Renal pelvis (tissue), 4 donors: Measurements from ENCODE around the gene PARD3B. TPM values are rescaled to one million over a fixed set of nuclear protein-coding genes. Genes with fewer than 3 reads are reported as not detected.

Source experiments
- DNase-seq: peaks from one replicate; pipeline ENCODE4 v3.0.0-alpha.2; 2013
- polyA plus RNA-seq, 3 donors: library from polyadenylated mRNA; unstranded; fragments of 120-200 nt; gene quantifications; one replicate each; pipeline ENCODE4 v1.2.1, GENCODE V29; 2013; ENCODE audit not compliant: insufficient read length in 3 of 3

PARD3B gene
- polyA plus RNA-seq, 3 donors = 33.2 to 37.3 (median 34.3) TPM

DNA sequence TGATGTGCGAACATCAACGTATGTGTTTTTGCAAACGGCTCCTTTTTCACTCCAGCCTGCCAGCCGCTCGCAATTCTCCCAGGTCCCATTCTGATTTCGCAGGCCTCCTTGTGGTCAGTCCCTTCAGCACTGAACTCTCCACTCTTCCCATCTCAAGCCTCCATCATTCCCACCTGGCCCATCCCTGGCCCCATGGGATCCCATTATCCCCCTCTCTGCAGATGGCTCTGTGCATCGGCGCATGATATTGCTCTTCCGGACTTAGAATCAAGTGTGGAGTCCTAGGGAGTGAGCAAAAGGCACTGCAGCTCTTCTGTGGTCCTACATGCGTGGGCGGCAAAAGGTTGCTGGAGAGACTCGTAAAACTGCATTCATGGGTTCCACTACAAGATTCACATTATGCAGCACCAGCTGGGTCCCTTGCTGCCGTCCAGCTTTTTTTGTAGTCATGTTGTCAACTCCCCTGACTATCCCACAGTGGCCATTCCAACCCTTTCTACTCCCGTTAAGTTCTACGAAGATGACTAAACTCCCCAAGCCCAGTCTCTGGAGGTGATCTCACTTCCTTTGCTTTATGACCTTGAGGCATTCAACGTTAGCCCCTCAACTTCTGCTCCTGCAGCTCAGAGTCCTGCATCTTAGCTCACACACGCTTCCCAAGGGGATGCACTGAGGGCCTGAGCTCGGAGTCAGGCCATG, 1011.7 kb downstream of the PARD3B start:
- no peak for DNase-seq

DNA sequence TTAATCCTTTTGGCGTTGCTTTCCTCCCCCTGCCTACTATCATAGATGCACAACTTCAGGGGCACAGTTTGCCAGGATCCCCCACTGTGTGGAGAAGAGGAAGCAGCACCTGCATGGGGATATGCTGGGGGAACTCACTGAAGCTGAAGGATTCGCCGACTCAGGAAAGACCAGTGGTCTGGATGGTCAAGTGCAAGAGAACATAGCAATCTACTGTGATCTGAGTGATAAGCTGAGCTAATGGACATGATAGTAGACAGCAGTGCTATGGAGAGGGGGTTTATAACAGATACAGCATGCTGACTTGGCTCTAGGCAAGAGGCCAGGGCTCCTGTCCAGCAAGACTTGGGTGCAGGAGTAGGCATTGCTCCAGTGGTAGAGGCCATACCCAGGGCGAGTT, 1012.6 kb downstream of the PARD3B start:
- no peak for DNase-seq

DNA sequence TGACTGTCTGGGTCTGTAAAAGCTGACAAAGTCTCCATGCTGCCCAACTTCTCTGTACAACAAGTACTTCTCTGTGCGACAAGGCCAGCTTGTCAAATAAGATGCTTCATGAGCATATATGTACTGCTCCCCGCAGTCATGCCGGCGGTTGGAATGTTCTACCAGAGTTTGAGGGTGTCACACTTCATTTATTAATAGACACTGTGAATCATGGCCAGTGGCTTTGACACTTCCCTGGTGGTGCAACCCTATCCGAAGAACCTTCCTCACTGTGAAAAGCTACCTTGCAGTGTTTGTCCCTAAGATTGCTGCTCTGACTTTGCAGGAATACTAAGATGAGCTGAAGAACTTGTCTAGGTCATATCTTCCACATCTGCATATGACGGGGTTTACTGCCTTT, 1016.2 kb downstream of the PARD3B start:
- DNase-seq = no peak

DNA sequence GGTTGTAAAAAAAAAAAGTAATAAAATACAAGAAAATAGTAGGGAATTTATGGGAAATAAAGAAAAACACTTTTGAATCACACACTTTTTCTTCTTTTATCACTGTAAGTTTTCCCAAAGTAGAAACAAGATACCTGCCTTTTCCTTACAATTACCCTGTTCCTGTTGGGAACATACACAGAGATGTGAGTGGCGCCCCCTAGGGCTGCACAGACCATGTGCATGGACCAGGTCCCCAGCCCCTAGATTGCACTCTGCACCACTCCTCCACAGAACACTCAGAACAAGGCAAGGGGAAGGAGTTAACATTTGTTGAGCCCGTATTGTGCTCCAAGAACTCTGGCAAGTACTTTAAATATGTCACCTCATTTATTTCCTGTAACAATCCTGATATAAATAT, 1018.4 kb downstream of the PARD3B start:
- no peak for DNase-seq

DNA sequence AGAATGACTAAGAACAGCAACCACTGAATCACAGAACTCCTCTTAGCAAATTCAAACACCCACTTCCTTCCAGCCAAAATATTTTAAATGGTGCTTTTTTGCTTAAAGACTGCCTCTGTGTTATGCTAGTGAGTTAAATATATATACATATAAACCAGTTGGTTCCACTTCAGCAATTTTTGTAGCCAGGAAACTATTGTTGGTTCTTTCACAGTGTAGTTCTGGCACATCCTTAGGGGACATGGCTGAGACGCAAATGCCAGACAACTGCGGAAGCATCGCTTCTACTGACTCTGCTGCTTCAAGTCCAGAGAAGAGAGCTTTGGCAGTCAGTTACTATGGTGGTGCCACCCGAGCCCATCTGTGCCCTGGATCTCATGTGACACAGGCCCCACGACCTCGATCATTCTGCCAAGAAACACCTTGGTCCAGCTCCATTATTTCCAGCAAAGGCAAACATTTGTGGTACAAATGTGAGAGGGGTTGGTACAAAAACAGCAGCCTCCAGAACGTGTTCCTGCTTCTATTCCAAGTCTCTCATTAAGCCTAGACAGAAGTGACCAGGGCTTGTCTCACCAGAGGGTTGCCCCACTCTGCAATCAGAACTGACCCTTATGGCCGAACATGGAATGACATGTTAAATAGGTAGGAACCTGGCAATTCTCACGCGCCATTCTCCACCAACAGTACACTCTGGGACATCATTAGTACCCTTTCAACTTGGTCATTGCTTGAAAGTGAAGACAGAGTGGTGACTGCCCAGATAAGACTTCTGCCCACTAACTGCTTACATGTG, 1019.3 kb downstream of the PARD3B start:
- no peak for DNase-seq

DNA sequence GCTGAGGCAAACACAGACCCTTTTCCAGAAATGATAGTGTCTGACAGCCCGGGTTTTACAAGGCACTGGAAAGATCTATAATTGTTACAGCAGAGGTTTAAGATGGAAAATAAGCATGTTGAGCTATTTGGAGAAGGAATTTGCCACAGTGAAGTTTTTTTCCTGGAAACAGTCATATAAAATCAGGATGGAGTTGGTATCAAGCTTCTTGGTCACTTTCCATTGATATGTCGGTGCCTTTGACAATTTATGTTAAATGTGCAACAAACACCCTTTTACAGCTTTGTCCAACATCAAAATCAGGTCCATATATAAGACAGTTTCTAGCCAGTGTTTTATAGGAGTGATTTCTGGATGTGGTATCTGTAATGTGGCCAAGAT, 1019.9 kb downstream of the PARD3B start:
- no peak for DNase-seq

DNA sequence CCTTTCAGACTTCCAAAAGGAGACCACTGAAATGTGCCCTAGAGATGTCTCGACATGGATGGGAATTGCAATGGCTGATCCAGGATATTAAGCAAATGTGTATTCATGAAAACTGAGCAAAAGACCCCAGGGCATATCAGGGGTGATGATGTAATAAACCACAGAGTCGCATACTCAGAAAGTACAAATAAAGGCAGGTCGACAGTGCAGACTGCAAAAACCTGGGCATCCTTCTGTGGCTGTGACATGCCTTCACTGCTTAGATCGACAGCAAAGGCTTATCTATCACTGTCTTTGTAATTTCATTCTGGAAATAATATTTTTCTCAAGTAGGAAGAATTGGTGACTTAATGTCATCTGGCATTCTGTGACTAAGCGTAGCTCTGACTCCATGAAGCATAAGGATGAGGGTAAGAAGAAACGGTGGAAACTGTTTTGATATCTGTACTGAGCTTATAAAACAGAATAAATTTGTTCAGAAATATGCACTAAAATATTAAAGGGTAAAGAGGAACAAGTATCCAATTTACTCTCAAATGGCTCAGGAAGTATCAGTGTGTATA, 1021.4 kb downstream of the PARD3B start:
- DNase-seq = no peak

DNA sequence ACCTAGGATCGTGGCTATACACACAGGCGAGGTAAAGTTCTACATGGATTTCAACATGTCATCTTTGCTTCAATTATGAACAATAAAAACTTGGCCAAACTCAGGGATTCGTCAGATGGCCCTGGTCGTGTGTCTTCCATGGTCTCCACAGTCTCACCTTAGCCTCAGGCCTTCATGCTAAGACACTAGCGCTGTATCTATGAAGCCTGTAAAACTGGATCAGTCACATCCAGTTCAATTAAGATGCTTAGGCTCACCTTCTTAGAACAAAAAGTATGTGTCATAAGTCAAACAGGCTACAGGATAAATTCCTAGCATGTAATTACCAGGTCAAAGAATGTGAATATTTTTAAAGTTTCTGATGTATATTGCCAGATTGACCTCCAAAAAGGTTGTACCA, 1023.3 kb downstream of the PARD3B start:
- no peak for DNase-seq

DNA sequence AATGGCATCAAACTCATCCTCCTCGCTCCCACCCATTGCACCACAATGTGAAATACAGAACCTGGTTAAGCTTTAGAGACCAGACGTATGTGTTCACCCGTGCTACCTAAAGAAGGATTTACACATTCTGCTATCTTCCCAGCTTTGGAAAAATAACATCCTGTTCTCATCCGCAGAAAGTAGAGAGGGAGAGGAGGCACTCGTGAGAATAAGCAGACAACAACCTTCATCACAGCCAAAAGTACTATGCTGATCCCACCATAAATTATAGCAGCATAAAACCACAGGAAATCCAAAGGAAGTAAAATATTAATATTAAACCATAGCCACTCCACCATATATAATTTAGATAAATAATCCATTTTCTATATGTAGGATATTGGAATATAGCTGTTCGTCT, 1025.4 kb downstream of the PARD3B start:
- no peak for DNase-seq

DNA sequence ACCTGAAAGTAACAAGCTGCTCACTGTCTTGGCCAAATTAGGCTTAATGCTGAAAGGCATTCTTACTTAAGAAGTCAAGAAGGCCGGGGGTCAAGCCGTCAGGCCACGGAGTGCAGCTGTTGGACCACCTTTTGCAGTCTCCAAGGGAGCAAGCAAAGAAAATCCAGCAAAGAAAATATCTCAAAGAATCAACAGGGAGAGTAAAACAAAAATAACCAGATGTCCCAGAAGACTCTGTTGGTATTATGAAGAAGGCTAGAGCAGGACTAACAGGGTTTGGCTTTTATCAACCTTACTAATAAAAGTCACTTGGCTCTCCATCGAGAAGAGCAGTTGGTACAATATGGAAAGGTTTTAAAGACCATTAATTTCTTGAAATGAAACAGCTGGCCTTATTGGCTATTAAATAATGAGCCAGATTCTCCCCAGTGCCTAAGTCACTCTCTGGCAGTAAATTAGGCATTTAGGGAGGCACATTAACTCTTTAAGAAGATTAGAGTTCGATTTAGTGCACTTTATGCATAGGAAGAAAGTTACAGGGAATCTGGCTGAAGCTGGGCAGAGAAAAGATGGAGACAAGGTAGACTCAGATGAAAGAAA, 1026.2 kb downstream of the PARD3B start:
- DNase-seq = no peak

DNA sequence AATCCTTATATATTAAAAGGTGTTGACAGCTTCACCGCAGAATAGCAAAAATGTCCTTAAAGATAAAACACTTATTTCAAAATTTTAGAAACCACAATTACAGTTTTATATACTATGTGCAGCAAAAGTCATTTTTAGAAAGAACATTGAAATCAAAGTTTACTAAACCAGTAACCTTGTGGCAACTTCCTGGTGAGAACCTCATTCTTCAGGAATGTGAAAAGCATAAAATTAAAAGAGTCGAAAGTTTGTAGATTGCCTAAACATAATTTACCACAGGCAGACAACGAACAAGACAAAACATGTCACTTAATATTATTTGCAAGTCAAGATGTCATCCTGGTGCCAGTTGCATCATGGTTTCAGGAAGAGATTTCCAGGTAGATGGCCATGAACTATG, 1028.7 kb downstream of the PARD3B start:
- DNase-seq = no peak

DNA sequence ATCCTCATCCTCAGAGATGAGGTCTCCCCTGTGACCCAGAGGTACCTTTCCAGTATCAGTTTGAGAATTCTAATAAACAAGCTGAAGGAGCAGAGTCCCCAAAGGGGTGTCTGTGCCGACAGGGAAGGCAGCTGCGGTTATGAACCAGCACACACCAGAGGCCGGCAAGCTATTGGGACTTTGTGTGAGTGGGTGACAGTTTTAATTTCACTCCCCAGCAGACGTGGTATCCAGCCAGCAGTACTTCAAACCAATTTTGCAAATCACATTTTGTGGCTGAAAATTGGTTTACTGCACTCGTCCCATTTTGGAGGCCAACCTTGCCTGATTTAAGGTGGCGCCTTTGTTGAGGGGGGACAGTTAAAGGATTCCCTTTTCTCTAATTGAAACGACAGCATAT, 1034.1 kb downstream of the PARD3B start:
- no peak for DNase-seq

DNA sequence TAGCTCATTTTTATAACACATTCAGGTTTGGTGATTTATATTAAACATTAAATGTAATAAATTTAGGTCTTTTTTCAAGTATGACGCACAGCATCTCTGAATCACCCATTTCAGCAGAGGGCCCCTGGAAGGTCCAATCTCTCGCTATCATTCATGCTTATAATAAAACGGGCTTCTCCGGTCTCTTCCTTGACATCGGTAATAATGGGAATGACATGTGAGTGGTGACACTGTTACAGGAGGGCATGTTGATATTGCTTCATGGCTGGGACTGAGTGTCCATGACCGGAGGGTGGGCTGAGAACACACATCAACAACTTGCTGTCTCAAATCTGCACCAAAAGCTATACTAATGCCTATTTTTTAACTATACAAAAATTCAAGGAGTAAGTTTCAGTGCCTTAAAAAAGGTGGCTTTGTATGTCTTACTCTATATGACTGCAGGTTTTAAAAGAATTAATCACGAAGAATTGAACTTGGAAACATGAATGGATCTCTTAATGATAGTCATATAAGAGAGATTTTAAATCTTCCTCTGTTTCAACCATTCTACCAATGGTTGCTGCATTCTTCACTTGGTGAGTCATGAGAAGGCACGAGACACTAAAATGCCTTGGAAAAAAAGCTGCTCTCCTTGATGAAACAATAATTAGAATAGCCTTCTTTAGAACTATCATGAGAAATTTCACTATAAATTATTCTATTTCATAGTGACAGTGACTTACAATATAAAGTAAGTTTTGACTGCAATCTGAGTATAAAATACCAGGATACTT, 1035.1 kb downstream of the PARD3B start:
- DNase-seq = no peak

DNA sequence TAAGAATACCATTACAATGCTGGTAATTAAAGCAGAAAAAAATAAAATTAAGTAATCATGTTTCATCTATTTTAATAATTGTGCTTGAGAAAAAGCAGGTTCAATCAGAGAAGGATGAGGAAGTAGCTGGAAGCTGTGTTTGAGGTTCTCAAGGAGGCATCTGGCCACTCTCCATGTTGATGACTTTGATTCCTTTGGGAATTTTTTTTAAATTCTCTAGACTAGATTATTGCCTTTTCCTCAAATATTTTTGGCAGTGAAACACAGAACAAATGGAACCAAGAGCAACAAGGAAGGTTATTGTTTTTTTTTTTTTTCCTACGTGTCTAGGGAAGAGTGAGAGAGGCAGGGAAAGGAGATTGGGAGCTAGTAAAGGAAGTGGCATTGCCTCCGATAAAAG, 1037.1 kb downstream of the PARD3B start:
- DNase-seq = no peak

DNA sequence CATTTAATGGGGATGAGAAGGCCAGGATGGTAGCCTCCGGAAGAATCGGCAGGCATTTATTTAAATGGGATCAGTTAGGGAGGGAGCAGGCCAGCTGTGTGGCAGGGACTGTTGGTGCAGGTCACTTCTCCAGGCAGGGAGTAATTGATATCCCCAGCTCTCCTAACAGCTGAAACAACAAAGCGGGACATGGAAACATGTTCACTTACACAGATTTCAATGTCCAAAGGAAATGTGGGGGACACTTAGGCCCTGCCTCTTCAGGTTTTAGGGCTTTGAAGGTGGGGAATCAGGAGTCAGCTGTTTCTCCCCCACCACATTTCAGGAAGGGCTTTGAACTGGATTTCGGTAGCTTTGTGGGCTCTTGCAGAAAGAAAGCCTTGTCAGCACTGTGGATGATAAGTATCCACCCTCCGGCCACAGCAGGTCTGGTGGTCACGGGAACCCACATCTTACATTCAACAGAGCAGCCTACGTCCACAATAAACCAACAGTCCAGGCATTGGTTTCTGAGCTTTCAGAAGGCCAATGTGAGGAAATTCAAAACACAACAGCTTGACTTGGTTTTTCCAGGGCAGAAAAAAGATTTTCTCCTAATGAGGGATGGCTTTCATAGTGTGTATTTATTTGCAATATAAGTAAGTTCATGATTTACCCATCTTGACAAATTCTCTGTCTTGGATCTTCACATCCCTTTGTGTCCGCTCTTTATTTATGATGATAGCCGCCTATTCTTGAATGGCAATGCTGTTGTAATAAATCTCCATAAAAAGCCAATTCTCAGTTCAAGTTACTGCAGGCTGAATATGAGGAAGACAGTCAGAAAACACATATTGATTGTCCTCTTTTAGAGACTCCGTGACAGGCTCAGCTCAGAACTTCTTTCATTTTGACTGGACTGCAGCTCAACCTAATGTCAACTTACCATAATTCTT, 1040.4 kb downstream of the PARD3B start:
- peak; percentile 69 for DNase-seq

DNA sequence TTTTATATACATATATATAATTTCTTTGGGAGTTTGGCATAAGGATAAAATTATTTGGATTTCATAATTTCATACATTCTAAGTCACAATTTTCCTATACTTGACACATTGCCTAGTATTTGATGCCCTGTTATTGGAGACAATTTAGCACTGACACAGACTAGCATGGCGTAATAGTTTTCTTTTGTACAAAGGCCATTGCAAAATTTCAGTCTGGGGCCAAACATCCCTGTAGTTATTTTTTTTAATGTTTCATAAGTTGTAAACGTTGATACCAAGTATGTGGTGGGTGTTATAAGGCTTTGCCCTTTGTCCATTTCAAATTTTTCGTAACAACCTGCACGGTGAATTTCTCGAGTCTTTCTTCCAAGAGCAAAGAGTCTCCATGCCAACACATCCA, 1041.4 kb downstream of the PARD3B start:
- DNase-seq = no peak

DNA sequence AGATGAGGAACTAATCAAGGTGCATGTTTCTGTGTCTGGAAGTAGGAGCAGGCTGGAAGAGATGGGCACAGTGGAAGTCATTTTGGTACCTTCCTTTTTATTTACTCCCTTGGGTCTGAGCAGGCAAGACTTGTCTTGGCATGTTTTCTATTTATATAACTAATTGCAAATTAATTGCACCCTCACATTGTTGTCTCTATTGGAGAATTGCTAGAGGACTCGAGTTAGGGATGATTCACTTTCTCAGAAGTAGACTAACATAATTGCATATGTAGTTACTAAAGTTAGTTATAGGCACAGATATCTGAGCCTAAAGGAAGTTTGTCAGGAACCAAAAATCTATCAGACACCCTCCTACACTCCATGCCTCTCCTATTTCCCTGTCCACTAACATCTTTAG, 1044.2 kb downstream of the PARD3B start:
- no peak for DNase-seq

DNA sequence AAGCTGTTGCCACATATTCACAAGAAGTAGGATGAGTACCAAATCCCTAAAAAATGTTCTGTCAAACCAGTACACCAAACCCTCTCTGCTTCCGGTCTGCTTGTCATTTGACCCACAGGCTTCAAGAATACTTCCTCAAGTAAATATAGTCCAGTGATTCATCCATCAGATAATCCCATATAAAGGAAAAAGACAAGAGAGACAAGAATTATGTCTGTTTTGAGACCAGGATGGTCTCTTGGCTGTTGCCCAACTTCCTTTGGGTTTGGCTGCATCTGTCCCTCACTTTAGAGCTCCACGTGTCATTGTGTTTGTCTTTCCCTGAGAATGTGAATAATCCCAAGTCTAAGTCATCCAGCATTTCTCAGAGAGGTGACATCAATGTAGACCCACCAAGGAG, 1045.5 kb downstream of the PARD3B start:
- DNase-seq = no peak

DNA sequence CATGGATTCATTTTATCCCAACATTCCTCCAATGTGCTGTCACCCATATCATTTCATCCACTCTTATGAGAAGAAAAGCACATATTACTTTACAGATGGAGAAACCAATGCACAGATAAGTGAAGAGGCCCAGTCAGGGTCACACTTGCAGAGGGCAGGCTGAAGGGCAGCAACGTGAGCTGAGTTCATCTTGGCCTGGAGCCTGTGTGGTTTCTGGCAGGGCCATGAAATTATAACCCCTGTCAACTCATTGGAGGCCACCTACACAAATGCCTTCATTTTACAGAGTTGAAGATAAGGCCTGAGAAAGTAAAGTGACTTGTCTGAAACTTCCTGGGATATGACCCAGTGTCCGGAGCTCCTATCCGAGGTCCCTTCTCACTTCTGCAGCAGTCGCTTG, 1048.6 kb downstream of the PARD3B start:
- DNase-seq = no peak

DNA sequence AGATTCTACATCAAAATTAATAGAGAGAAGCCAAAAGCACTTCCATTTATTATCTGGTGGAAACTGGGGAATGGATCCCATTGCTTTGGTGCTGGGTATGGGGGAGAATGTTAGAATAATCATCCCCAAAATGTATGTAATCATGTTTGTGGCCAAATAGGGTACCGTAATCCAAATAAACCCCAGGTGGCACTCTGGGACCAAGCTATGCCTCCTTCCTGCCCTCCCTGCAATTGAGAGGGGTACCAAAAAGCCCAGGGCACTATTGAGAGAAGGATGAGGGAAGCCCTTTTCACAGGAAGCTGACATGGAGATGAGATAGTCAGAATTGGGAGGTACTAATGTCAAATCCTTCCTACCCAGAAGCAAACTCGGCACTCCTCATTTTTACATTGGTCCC, 1051.3 kb downstream of the PARD3B start:
- no peak for DNase-seq
